ENCODE measurements around the gene BICD1.

GRCh38 chr12:32395026-32395425 is 288.4 kb downstream of the BICD1 start:
- TF ChIP-seq CTCF (IDR thresholded peaks at IDR 0.05) (no peak), POLR2A (IDR thresholded peaks at IDR 0.05) (no peak)

Data from esophagus squamous epithelium (tissue), 4 donors.